HG03108 (cell line): ENCODE data around the gene DNAJB13.

ENCODE experiments used
- ATAC-seq: cut with Tn5 transposase; IDR thresholded peaks from one replicate; pipeline ENCODE4 v1.9.1; 2021; ENCODE audit warnings: moderate library complexity; ENCODE audit not compliant: unreplicated experiment

DNAJB13 gene

DNA sequence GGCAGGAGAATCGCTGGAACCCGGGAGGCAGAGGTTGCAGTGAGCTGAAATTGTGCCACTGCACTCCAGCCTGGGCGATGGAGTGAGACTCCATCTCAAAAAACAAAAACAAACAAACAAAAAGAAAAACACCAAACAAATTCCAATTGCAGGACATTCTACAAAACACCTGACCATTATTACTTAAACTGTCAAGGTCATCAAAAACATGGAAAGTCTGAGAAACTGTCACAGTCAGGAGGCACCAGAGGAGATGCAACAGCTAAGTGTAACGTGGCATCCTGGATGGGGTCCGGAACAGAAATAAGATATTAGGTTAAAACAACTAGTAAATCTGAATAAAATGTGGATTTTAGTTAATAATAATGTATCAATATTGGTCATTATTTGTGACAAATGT lies 914 bp upstream of the DNAJB13 start:
- ATAC-seq: no peak

DNA sequence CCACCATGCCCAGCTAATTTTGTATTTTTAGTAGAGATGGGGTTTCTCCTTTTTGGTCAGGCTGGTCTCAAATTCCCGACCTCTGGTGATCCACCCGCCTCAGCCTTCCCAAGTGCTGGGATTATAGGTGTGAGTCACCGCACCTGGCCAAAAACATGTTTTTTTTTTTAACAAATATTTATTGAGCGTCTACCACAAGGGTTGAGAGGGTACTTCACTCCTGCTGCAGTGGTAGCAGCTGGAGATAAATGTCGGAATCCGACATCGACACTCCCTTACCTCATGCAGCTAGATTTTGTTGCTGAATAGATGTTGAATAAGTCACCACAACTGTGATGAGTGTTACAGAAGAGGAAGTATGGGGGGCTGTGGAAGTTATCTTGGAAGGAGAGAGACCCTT lies 971 bp downstream of the DNAJB13 start:
- ATAC-seq: no peak

DNA sequence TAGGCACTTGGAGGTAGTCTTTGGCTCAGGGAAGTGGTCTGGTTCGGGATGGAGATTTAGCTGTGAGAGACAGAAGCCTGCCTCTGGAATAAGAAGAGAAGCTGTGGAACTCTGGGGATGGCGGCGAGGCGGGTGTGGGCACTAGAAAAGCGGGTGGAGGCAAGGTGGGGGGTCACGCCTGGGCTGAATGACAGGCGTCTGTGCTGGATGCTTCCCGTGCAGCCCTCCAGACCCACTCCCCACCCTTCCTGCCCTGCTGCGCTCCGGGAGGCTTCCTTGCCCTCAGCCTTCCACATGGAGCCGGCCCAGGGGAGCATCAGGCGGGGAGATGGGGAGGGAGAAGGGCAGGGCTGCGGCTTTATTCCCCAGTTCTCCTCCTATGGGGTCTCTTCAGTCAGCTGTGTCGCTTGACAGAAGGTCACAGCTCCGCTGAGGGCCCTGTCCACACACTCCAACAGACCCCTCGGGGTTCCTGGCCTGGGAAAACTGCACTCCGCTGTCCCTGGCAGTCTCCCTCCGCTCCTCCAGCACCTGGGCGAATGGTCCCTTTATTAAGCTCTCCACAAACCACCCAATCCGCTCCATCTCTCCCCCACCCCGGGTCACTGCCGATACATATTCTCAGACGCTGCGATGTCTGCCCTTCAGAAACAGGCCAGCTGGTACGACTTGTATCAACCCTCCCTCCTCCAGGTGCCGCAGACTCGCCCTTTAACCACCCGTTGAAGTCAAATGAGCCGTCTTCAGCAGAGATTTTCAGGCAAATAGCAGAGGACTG lies 6.2 kb downstream of the DNAJB13 start:
- ATAC-seq: no peak

DNA sequence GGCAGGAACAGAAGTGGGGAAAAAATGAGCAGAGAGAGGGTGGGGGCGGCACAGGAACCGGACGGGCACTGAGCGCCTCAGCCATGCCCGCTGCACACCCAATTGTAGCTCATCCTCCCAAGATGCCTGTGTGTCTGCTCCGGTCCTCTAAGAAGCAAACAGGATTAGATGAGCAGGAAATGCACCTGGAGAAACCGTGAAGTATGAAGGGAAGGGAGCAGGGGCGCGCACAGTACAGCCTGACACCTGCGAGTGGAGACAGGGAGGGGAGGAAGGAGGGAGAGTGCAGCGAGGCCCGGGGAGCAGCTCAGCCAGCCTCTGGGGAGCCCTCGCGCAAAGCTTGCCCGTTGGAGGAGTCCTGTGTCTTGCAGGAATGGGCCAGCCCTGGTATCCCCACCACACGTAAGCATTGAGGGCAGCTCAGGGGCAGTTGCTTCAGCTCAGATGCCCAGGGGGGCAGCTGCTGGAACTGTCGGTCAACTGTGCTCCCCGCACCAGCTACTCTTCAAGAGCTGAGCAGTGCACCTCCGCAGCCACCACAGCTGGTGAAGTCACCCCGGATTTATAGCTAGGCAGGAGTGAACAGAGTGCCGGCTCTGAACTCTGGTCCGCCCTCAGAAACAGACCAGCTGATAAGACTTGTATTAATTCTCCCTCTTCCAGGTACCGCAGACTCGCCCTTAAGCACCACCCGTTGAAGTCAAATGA lies 7.0 kb downstream of the DNAJB13 start:
- no peak for ATAC-seq

DNA sequence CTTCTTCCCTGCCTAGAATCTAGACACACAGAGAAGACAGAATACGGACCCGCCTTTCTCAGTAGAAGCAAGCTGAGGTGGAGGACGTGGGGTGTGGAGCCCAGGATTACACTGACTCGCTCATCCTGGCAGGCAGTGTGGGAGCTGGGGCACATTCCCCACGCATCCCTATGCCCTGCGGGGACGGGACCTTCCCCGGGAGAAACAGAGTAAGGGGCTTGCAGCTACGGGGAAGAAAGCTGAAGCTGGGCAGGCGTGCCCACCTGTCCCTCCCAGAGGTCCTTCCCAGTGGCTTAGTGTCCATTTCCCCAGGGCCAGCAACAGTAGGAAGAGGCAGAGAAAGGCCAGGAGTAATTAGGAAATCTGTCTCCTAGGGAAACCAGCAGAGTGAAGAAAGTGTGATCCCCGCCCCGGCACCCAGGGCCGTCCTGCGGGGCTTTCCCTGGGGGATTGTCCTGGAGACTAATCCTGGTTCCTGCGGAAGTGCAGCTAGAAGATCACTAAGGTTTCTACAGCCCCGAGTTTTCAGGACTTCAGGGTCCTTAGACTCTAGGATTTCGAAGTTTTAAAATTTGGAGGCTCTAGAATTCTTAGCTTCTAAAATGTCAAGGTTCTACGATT lies 7.8 kb downstream of the DNAJB13 start:
- ATAC-seq: no peak

DNA sequence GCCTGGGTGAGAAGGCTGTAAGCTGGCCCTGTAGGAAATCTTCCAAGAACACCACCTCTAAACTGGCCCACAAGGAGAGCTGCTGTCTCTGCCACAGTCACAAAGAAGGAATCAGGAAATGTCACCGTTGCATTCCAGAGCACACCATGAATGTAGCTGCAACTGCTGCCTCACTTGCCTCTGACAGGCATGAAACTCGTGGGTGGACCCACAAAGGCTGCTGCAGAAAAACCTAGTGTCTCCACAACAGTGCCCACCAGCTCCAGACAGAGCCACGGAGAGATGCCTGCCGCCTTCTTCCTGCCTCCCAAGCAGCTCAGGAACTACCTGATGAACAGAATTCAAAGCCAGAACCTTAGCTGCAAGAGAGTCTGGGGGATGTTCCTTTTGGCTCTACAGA lies 10.5 kb downstream of the DNAJB13 start:
- no peak for ATAC-seq

DNA sequence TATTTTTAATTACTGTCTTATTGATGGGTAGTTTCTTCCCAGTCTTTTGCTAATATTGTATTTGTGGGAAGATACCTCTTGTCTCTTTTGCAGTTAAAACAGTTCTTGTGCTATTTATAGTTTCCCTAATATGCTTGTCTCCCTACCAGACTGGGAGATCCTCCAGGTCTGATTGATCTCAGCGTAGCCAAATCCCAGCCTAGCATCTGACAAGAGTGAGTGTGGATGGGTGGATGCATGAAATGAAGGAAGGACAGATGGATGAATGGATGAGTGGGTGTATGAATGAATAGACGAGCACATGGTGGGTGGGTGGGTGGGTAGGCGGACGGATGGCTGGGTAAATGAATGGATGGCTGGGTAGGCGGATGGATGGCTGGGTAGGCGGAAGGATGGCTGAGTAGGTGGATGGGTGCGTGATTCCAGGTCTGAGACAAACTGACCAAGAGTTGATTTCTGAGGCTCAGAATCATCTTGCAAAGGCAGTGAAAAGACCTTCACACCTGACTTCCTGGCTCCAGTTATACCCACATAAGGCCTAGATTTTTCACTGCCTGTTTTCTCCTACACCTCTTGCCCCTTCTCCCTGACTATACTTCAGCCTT lies 11.4 kb downstream of the DNAJB13 start:
- ATAC-seq: no peak

DNA sequence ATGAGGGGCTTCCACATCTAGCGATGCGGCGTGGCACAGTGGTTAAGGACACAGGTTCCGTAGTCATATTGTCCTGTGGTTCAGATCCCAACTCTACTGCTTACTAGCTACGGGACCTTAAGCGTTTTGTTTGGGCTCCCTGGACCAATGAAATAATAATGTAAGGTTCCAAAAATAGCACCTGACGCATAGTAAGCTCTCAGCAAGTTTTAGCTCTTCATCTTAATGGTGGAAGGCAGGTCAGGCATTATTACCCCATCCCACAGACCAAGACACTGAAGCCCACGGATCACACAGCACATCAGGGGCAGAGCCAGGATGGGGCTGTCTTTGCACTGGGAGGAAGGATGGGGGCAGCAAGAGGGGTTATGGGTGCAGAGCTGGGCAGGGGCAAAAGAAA lies 13.0 kb downstream of the DNAJB13 start:
- no peak for ATAC-seq

DNA sequence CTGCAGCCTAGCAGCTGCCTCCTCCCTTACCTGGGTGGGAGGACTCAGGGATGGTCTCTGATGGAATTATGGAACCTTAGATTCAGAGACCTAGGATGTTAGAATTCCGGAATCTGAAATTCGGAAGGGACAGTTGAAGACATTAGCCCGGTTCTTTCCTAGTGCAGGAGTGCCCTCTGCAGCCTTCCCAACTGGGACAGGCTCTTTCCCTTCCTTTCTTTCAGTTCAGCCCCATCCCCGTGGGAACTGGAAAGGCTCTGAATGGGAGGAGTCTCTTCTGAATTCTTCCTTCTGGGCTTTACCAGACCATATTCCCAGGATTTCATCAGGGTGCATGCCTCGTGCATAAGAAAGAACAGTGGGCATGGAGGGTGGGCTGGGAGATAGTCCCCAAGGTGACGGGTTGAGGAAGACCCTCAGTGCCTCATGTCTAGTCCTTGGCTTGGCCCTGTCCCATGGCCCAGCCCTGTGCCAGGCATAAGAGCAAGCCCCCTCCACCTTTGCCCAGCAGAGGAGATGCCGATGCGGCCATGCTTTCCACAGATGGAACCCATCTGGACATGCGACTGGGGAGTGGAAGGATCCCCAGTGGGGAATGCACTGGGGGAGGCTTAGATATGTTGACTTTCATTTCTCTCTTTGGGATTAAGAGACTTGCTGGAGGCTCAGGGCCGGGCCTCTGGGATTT lies 14.4 kb downstream of the DNAJB13 start:
- no peak for ATAC-seq

DNA sequence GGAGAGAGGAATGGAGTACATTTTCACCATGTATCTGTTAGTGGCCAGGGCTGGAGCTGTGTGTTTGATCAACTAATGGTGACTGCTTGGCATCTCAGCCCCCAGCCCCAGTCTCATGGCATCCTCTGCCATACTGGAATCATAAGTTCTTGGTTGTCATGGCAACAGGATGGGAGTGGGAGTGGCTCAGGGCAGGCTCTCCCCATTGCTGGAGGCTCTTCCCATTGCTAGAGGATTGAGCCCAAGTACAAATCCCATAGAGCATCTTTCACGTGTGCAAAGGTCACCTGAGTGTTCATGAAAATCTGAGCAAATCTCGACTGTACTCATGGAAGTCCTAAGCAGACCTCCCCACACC lies 14.9 kb downstream of the DNAJB13 start:
- no peak for ATAC-seq

DNA sequence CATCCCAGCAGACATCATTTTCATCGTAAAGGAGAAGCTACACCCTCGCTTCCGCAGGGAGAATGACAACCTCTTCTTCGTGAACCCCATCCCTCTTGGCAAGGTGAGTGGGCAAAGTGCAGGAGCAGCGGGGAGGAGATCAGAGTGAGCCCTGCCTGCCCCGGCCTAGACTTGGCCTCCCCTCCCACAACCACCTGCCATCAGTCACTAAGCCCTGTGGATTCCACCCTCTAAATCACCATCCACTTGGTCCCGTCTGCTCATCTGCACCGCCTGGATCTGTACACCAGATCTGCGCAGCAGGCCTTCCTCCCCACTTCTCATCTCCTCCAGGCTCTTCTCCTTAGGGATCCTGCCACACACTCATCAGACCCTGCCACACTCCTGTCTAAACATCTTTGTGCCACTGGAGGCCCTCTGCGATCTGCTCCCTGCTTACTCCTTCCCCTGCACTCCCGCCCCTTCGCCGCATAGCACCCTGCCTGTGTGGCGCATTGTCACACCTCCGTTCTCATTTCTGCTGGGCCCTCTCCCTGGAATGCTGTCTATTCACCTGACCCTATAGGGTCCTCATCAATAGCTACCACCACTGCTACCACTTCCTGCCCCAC lies 17.6 kb downstream of the DNAJB13 start:
- ATAC-seq: no peak

DNA sequence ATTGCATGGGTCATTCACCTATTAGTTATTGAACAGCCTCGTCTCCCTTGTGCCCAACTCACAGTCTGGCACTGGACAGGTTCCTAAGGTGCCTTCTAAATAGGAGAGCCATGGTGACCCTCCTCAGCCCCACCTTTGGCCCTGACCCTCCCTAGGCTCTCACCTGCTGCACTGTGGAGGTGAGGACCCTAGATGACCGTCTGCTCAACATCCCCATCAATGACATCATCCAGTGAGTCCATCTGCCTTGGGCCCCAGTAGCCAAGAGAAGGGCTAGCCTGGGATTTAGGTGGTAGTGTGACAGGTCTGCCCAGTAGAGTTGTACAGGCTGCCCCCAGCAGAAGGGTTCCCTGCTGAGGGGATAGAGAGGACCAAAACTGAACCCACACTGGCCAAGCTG lies 18.3 kb downstream of the DNAJB13 start:
- ATAC-seq: no peak

DNA sequence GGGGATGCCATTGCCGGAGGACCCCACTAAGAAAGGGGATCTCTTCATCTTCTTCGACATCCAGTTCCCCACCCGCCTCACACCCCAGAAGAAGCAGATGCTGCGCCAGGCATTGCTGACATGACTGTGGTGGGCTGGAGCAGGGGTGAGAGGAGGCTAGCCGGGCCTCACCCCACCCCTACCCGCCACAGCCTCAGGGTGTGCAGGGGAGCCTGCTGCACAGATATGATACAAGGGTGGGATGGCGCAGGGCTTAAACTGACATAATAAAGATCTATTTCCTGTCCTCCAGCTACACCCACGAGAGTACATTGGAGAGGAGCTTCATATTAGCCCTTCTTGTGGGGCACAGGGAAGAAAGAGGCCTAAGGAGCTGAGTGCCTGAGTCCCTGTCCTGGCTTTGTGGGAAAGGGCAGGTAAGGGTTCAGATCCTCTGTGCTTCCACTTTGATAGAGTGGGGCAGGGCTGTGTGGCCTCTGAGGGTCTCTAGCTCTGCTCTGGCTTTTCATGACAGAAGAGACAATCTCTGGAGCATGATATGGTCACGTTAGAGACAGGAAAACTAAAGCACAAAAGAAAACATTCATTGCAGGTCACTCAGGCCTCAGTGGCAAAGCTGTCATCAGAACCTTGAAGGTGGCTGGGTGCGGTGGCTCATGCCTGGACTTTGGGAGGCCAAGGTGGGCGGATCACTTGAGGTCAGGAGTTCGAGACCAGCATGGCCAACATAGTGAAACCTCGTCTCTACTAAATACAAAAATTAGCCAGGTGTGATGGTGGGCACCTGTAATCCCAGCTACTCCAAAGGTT lies 19.4 kb downstream of the DNAJB13 start:
- ATAC-seq: no peak

DNA sequence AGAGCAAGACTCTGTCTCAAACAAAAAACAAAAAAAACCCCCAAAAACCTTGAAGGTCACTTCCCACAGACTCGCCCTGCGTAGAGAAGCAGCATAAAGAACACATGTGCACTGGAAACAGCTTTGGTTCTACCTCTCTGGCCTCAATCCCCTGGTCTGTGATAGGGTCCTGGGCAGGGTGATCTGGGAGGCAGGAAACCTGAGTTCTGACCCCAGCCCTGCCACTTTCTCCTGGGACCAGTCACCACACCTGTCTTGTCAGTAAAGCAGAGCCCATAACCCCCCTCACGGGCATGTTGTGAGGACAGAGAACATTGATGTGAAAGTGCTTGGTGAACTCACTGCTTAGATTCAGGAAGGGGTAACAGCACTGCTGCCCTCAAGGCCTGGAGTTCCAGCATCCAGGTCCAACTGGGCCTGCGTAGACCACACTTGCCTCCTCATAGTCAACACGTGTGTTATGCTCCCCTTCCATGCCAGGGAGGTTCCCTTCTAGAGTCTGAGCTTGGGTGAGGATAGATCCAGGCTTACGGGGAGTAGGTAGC lies 20.4 kb downstream of the DNAJB13 start:
- ATAC-seq: no peak

DNA sequence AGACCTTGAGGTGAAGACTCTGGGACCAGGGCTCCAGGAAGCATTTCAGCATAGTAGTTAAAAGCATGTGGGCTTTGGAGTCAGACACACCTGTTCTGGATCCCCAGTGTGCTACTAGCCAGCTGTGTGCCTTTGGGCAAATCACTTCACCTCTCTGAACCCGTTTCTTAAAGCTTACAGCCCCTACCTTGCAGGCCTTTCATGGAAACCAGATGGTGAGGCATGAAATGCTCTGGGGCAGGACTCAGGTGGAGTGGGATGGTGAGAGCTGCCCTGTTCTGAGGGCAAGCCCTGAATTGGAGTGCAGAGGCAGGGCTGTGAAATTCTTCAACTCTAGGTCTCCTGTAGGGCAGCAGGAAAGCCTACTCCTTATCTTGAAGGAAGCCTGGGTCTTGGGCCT lies 21.4 kb downstream of the DNAJB13 start:
- ATAC-seq: no peak

DNA sequence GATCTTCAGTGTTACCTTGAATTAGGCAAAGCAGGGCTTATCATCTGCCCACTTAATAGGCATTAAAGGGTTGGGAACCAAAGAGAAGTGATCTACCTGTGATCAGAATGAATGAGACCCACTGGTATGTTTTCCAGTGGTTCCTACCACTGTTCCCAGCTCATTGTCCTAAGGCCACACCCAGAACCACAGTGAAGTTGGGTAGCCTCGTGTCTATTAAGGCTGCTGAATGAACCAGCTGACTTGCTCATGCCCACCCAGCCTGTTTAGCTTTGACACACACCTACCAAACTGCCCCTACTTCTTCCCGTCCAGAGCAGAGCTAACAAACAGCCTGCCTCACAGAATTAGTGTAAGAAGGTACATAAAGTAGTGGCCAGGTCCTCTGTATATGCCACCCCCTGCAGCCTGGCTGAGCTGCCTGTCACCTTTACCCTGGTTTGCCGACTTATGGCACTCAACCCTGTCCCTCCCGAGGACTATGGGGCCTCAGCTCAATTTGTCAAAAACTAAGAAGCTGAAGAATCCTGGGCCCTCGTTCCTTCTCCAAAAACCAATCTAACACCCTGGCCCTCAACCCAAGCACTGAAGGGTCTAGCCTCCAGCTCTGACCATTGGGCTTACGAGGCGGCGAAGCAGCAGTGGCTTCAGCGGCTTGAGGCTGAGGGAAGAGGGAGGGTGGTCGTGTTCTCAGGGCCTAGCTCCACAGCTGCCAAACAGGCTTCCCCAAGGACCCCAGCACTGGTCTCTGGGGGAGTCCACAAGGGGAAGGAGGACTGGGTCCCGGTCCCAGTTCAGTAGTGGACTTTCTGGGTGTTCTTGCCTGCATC lies 22.0 kb downstream of the DNAJB13 start:
- ATAC-seq: no peak

DNA sequence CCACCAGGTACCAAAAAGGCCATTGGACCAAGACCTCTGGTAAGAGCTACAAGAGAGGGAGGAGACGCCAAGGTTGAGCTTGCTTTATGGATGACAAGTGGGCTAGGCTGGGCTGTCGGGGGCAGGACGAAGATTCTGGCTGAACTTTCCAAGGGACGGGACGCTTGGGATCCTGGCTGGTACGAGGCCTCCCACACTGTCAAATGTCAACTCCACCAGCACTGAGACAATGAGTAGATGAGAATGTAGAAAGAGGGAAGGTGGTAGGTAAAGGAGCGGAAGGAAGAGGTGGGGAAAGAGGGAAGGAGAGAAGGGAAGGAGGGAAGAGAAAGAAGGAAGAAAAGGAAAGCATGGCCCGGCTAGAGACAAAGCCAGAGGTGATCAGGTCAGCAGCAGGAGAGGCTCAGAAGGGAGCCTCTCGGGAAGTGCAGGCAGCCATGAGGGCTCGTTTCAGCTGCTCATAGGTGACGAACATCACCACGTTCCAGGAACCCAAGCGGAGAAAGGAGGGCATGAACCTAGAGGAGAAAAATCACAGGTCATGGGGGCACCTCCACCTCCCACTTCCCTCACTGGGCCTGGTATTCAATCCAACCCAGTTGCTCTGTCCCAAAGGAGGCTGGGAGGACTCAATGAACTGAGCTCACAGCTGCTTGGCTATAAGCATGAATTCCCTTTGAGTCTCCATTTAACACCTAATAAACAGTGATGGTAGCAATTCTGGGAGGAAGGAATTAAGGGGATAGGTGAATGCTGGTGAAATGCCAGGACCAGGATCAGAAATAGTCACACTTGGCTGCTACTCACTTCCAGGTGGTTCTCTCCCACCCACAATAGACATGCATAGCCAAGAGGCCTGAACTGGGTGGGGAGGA lies 24.0 kb downstream of the DNAJB13 start:
- no peak for ATAC-seq

DNA sequence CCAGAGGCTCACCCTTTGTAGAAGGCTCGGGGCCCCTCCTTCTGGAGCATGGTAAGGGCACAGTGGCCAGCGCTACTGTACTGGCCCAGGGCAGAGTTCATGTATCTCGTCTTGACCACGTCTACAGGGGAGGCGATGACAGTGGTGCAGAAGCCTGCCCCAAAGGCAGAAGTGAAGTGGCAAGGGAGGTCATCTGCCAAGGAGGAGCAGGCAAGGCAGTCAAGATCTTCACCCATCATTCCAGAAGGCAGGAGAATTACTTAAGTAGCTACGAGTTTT lies 24.6 kb downstream of the DNAJB13 start:
- no peak for ATAC-seq
